GM18868 (cell line): ENCODE measurements around the gene FHIT.

ENCODE experiments used
- ATAC-seq: cut with Tn5 transposase; IDR thresholded peaks from one replicate; pipeline ENCODE4 v1.9.1; 2021; ENCODE audit warnings: mild to moderate bottlenecking, moderate library complexity; ENCODE audit not compliant: unreplicated experiment

FHIT gene

DNA sequence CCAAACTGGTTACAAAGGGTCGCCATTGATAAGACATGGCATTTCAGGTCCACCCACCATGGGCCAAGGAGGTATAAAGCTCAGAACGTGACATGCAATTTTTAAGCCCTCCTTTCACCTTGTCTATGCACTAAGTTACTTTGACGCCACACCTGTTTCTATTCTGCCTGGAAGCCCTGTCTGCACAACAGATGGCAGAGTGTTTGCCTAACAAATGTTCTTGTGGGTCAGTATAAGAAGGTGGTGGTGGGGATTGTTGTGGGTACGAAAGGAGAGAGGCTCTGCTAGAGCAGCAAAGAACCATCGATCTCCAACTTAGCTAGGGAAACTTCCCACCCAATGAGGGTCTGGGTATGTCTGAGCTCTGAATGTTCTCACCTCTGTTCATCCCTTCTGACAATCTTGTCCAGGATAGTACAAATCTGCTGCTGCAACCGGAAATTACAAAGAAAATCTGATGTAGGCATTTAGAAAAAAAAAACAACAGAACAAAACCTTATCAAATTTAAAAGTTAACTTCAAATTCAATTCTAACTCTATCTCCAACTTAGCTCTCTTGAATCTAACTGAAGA, 1256.4 kb downstream of the FHIT start:
- no peak for ATAC-seq

DNA sequence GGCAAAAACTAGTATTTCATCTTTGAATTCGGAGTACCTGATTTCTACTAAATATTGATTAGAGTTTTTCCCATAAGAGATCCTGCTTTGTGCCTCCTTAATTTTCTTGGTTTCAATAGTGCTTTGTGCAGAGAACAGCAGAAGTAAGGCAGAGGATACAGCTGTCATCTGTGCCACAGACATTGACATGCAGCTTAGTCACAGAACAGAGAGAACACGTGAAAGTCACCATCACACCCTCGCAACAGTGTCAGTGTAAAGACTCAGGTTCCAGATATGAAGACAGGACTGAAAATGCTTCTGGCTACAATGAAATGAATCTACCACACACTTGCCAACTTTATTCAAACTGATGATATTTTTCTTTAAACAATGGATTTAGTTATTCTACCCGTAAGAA, 1258.7 kb downstream of the FHIT start:
- ATAC-seq, result no peak

DNA sequence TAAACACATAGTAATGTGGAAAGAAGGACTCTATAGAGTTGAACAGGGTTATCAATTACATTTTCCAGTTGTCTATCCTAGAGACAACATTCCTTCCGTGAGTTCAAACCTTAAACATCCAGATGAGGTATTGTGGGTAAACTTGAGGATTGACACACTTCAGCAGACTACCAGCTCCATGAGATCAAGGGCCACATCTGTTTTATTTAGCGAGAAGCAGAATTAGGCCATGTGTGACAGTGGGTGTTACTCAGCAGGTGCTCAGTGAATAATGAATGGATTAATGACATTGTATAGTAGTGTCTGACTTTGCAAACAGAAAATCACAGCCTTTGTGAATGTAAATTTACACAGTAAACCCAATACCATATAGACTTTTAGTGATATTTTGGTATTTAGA, 1260.3 kb downstream of the FHIT start:
- no peak for ATAC-seq

DNA sequence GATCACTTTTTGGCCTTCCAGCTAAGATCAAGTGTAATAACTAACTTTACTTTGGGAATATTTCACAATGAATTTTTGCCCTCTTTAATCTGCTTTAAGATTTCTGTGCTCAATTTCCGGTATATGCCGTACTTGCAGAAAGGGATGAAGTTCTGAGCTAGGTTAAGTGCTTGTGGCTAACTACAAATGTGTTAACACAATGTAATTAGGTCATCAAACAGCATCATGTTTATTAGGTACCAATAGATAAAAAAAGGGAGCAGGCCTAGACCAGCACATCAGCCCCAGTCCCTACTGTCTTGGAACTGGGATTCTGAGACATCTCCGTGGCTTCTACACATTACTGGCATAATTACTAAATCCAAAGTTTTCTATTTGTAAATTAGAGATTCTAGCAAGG, 1268.7 kb downstream of the FHIT start:
- no peak for ATAC-seq

DNA sequence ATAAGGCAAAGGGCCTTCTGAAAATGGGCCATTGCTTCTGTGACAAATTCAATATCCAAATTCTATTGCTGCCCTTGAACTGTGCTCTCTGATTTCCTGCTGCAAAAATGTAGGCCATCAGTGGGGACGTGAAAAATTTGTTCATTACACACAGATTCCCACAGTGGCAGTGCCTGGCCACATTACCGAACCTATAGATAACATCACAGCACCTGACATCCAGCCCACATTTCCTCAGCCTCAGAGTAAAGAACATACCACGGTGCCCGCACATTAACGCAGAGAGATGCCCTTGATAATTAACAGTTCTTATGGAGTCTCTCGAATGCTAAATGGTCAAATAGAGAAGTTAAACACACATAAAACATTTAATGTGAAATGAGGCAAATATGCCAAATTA, 1269.9 kb downstream of the FHIT start:
- no peak for ATAC-seq

DNA sequence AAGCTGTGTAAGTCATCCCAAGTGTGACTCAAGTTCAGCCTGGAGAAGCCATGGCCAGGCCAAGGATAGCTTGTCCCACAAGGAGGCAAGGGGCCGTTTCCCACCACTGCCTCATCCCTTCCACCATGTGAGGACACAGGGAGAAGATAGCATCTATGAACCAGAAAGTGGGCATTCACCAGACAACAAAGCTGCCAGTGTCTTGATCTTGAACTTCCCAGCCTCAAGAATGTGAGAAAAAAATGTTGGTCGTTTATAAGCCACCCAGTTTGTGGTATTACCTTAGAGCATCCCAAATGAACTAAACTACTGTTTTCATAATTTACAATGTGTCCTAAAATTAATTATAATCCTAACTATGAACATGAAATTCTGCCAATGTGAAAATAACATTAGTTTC, 1270.7 kb downstream of the FHIT start:
- ATAC-seq, result no peak

DNA sequence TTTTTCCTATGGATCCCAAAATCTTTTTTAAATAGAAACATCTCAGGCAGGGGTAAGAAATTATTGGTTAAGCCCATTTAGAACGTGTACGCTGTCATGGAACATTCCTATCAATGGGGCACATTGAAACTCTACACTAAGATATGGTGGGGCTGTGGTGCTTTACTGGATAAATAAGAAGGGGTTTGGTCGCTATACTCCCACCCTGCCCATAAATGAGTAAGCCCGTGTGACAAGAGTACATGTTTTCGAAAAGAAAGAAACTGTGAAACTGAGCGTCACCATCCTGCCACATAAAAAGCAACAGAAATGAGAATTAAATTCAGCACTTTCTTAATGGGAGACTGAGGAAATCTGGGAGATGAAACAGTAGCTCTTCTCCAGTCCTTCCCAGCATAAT, 1271.7 kb downstream of the FHIT start:
- ATAC-seq, result no peak

DNA sequence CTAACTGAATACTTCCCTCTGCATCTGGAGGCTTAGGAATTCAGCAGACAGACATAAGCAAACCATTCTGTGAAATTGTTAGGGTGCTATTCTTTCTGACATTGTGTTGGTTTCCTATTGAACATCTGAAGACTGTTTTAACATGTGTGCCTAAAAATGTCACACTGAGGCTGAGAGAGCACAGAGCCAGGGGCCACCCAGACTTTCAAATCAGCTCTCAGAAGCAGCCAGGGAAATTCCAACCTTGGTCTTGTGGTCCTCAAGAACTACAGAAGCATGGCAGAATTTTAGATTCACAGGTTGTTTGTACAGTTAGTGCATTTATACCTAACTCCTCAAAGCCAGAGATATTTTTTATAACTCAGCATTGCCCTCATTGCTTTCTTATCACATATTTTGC, 1272.3 kb downstream of the FHIT start:
- ATAC-seq, result peak; percentile 98

DNA sequence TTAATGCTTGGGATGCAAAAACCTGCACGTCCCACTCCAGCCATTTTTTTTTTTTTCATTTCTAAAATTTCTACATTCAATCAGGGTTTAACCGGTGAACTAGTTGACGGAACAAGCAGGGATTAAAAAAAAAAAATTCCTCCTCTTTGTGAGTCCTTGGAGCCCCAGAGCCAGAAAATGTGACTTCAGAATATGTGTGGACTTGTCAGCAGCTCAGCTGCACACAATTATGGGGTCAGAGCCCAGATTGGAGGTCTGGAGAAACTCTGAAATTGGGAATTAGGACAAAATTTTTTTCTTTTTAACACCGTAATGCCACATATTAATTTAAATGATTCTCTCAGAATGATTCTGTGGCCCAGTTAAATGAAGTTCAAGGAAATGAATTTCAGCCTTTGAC, 1280.5 kb downstream of the FHIT start:
- ATAC-seq, result no peak

DNA sequence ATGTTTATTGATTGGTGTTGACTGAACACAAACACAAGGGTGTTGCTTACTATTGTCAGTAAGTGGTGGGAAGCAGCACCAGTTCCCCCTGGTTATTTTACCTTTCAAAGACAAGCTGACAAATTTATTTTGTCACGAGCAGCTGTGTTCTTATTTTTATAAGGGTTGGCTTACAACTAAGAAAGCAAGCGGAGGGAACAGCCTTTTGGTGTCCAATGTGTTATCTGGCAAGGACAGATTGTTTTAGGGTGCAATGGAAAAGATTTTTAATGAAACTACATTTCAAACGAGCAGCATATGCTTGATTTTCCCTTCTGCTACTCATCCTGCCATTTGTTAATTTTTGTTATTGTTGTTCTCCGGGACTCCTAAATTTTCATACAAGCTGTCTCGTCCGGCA, 1280.9 kb downstream of the FHIT start:
- no peak for ATAC-seq

DNA sequence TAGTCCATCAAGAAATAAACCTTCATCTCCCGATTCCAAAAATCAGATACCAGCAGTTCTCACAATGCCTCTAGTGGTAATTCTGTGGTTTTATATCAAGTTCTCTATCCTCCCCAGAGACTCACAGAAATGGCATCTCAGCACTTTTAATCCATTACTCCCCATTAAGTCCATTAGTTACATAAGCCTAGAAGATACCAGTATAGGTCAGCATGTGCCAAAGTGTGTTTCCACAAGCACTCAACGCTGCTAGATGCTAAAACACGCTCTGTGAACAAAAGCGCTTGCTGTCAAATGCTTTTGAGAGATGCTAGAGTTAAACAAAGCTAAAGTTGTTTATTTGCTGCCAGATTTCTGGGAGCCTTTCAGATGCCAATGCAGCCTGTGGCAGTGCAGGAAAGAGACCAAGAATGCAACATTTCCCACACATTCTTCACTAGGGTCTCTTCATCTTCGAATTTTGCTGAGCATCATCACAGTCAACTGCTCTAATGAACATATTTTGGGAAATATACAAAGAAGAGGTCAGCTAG, 1282.7 kb downstream of the FHIT start:
- no peak for ATAC-seq

DNA sequence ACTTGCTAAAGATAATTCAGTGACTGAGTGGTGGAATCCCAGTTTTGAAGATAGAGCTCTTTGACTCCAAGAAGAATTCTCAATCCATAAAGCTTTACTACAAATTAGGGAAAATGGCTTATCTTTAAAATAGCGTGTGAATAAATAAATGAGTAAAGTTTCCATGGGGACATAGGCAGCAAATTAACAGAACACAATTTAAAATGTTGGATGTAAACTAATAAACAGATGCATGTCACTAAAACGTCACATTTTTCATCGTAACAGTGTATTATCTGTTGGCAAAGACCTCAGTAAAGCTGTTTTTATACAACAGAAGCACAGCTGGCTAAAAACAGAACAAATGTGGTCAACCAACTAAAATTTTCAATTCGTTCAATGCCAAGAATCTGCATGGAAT, 1287.6 kb downstream of the FHIT start:
- no peak for ATAC-seq

DNA sequence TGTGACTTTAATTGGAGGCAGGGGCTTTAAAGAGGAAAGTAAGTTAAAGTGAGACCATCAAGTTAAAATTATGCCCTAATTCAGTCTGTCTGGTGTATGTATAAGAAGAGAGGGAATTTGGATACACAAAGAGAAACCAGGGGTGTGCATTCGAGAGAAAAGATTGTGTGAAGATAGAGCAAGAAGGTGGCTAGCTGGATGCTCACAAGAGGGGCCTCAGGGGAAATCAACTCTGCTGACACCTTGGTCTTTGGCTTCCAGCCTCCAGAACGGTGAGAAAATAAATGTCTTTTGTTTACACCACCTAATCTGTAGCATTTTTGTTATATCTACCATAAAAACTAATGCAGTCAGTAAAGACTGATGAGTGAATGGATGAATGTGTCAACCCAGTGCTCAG, 1294.1 kb downstream of the FHIT start:
- no peak for ATAC-seq

DNA sequence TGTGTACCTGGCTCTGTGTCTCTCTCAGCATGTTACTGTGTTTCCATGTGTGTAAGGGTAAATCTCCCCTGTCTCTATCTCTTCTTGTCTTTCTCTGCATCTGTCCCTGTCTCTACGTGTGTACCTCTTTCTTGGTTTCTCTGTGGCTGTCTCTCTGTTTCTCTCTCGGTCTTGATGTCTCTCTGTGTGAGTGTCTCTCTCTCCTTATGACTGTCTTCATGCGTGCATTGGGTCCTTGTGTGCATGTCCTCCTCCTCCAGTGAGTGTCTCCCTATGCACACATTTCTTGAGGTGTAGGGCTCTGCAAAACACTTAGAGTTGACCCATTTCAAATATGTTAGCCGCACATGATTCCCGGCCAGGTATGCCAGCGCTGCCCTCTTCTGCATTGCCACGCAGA, 1298.1 kb downstream of the FHIT start:
- no peak for ATAC-seq

DNA sequence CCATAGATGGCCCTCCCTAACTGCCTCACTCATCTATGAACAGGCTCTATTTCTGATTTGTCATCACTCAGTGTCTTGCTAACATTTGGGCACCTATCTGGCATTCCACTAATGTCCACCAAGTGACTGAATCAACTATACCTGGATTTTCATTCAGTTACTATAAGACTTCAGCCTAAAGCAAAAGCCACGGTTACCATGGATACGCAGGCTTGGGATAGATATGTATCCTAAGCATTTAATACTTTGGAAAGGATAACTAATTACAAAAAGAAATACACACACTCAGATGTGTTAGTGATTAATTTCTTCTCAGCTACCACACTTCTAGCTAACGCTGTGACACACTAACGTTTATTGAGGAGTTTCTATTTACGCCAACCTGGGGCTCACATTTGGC, 1301.9 kb downstream of the FHIT start:
- no peak for ATAC-seq

DNA sequence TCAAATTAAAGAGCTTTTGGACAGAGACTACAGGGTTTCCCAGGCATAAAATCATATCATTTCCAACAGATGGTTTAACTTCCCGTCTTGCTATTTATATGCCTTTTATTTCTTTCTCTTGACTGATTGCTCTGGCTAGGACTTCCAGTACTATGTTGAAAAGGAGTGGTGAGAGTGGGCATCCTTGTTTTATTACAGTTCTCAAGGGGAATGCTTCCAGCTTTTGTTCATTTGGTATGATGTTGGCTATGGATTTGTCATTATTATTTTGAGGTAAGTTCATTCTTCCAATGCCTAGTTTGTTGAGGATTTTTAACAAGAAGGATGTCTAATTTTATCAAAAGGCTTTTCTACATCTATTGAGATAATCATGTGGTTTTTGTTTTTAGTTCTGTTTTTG, 1304.9 kb downstream of the FHIT start:
- no peak for ATAC-seq

DNA sequence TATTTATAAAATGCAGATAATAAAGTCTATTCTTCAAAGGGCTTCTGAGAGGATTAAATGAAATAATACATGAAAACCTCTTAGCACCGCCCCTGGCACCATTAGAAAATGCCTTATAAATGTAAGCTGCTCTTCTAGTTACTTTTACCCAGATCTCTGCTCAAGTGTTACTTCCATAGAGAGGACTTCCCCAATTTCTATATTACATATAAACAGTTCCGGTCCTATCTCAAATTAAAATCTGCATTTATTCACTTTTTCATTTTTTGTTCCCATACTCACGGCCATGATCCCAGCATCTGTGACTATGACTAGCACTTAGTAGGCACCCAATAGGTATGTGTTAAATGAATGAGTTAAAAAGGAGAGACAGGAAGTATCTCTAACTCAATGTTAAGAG, 1310.5 kb downstream of the FHIT start:
- no peak for ATAC-seq

DNA sequence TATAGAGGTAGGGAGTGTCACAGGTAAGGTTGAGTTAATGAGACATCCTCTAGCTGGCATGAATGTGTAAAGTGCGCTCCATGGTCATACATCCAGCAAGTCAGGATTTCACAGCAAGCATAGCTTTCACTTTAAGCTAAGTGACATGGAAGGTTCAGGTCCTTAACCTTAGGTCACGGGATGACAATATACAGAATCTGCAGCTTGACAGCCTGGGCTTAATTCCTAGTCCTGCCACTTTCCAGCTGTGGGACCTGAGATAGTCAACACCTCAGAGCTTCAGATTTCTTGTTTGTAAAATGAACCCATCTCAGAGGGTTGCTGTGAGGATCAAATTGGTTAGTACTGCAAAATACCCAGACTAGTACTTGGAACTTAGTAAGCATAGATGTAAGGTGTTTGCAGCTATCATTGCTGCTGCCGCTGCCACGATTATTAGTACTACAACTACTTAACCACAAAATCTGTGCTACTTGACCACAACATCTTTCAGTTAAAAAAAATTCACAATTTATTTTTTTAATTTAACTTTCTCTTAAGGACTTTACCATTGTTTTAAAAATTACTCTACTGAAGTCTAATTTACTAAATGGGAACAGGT, 1311.3 kb downstream of the FHIT start:
- no peak for ATAC-seq

DNA sequence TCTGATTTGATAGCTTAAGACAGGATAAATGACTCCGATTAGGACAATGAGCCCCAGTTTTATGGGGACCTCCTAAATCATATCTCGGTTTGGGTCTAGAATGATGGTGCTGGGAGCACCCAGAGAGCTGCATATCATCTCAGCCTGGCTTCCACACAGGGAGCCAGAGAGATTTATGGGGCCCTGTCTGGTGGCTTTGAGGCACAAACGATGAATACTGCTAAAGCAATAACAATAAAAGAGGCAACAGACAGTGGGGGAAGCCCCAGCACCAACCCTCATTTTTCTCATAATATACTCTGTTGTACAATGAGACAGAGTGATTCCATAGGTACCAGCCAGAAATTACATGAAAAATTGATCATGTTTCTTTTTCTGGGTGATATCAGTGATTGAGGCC, 1312.4 kb downstream of the FHIT start:
- ATAC-seq, result no peak

DNA sequence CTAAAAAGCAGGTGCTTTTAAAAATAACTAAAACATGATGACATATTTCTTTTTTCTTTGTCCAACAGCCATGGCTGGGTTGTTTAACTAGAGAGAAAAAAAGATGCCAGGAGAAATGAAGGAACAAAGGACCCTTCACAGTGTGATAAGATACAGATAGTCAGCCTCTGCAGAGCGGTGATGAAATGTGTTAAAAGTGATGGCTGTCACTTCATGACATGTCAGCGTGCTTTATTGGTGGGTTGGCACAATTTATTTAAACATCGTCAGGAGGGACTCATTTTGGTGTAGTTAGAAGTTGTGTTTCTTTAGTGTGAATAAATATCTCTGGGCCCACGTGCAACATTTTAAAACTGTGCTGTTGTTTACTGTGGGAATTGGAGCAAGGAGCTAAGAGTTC, 1314.1 kb downstream of the FHIT start:
- no peak for ATAC-seq

DNA sequence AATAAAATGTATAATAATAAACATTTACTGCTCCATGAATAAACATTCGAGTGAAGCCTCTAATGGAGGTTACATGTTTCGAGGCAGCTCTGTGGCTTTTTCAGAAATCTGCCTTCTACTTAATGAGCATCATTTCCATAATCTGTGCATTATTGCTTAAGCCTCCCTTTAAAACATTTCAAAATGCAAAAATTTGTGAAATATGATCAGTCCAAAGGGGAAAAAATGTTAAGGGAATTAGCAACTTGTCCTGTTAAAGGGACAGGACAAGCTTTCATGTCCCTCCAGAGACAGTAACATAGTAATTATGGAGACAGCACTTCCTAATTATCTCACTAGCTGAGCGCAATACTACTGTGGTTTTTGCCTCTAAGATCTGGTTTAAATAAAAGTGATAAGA, 1314.8 kb downstream of the FHIT start:
- no peak for ATAC-seq

DNA sequence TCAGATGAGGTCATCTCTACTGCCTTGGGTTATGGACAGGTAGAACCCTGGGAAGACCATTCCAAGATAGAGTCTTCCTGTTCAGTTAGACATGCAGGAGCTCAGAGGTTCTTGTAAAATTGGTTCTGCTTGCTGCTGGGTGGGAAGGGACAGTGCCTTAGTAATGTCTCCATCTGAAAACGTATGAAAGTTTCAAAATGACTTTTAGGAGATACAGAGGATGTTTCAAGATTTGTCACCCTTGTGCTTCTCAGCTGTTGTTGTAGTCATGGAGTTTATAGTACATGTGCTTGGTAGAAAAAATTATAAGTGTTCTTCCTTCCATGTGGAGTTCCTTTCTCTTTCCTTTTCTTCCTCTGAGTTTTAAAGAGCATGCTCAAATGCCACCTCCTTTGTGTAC, 1316.2 kb downstream of the FHIT start:
- ATAC-seq, result peak; percentile 99

DNA sequence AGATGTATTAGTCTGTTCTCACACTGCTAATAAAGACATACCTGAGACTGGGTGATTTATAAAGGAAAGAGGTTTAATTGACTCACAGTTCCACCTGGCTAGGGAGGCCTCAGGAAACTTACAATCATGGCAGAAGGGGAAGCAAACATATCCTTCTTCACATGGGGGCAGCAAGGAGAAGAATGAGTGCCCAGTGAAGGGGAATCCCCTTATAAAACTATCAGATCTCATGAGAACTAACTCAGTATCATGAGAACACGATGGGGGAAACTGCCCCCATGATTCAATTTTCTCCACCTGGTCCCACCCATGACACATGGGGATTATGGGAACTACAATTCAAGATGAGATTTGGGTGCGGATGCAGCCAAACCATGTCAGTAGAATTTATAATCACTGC, 1316.7 kb downstream of the FHIT start:
- peak; percentile 6 for ATAC-seq
